GM12878 (cell line): ENCODE data around the gene CUL5. TPM values are rescaled to one million over a fixed set of nuclear protein-coding genes. Genes with fewer than 3 reads are reported as not detected.

Experiments
- ATAC-seq: fragments of 200-7000 bp; cut with Tn5 transposase; 3 replicates; pipeline ENCODE4 v1.9.1; 2020; ENCODE audit warnings: mild to moderate bottlenecking, moderate library complexity
- BruUV-seq: library from RNA; stranded (reverse); fragments of 400-500 nt; replicated peaks from 2 replicates; lab custom pipeline; 2021; lab: Mats Ljungman, UMichigan
- CTCF ChIA-PET: fragments of 300-600 bp; sonication (Branson Sonifier 250); formaldehyde crosslinking; extraction: SDS; loops from one replicate; lab custom pipeline; 2021; ENCODE audit warnings: inconsistent platforms; lab: Yijun Ruan, JAX
- POLR2A ChIA-PET: fragments of 350-600 bp; formaldehyde crosslinking; extraction: SDS; loops from one replicate; lab custom pipeline; 2021; ENCODE audit warnings: inconsistent platforms; lab: Charles Lee
- RAD21 ChIA-PET: fragments of 300-600 bp; sonication (Branson Sonifier 250); formaldehyde crosslinking; loops from one replicate; lab custom pipeline; 2023; ENCODE audit warnings: antibody characterized with exemption; ENCODE audit not compliant: unreplicated experiment; lab: Charles Lee
- SMC1A ChIA-PET: fragments of 300-600 bp; sonication (Branson Sonifier 250); formaldehyde crosslinking; loops from one replicate; lab custom pipeline; 2023; ENCODE audit not compliant: unreplicated experiment, uncharacterized antibody; lab: Charles Lee
- DNase-seq: peaks from one replicate; pipeline ENCODE4 v3.0.0-alpha.2; 2011; ENCODE audit warnings: low read depth, low spot score
- FAIRE-seq: peaks from 3 replicates; lab custom pipeline; 2011; peaks lifted over from hg19 to GRCh38; lab: Jason Lieb, UNC
- H2AFZ ChIP-seq: 2 replicates; pipeline ENCODE4 v1.6.0; 2011; ENCODE audit warnings: low read depth, low read length, control low read depth; ENCODE audit not compliant: control insufficient read depth
- H3K27ac ChIP-seq: 2 replicates; pipeline ENCODE4 v1.5.1; 2011; ENCODE audit warnings: control low read depth; ENCODE audit not compliant: control insufficient read depth, insufficient read depth
- H3K27me3 ChIP-seq, 2 experiments: replicated peaks in 1 of 2; 2 replicates each; pipeline versions ENCODE4 v1.6.0 to v1.6.1; 2011; ENCODE audit warnings: low read length in 1 of 2; ENCODE audit not compliant: control insufficient read depth in 2 of 2, insufficient read depth in 2 of 2
- H3K36me3 ChIP-seq, 2 experiments: 2 replicates each; pipeline ENCODE4 v1.5.1; 2011; ENCODE audit warnings: low read length in 1 of 2; ENCODE audit not compliant: control insufficient read depth in 2 of 2, insufficient read depth in 2 of 2
- H3K4me1 ChIP-seq: 2 replicates; pipeline ENCODE4 v1.6.1; 2011; ENCODE audit warnings: mild to moderate bottlenecking, low read length, moderate library complexity, mixed read lengths; ENCODE audit not compliant: control insufficient read depth, insufficient read depth
- H3K4me2 ChIP-seq: 2 replicates; pipeline ENCODE4 v1.6.0; 2011; ENCODE audit warnings: control low read depth; ENCODE audit not compliant: control insufficient read depth, insufficient read depth
- H3K4me3 ChIP-seq: fragments of 200-600 bp; sonication (generic); 2 replicates; pipeline ENCODE4 v1.5.1; 2016
- H3K79me2 ChIP-seq: 2 replicates; pipeline ENCODE4 v1.6.0; 2011; ENCODE audit warnings: low read length; ENCODE audit not compliant: control insufficient read depth, insufficient read depth
- H3K9ac ChIP-seq: 2 replicates; pipeline ENCODE4 v1.8.0; 2011; ENCODE audit warnings: low read length, control low read depth, mixed read lengths; ENCODE audit not compliant: control insufficient read depth, insufficient read depth
- H3K9me3 ChIP-seq: replicated peaks from 3 replicates; pipeline ENCODE4 v1.5.1; 2011; ENCODE audit warnings: mild to moderate bottlenecking, low read length; ENCODE audit not compliant: control insufficient read depth, insufficient read depth
- H4K20me1 ChIP-seq: 2 replicates; pipeline ENCODE4 v1.6.0; 2011; ENCODE audit not compliant: control insufficient read depth, insufficient read depth
- PAX5 ChIP-seq: IDR thresholded peaks from 2 replicates; pipeline ENCODE4 v1.6.1; 2011; ENCODE audit warnings: low read depth, low read length, borderline replicate concordance
- TCF3 ChIP-seq: IDR thresholded peaks from 2 replicates; pipeline ENCODE4 v1.6.1; 2012; ENCODE audit warnings: low read depth, mild to moderate bottlenecking, low read length, borderline replicate concordance; ENCODE audit not compliant: insufficient read depth
- WGBS: methylation state at CpG from one replicate; pipeline ENCODE4 v1.1.6; 2016; ENCODE audit warnings: low lambda C conversion rate; ENCODE audit not compliant: insufficient replicate concordance, insufficient coverage; ENCODE audit errors: missing lambda C conversion rate; 5-methylcytosine and 5-hydroxymethylcytosine counted together
- in situ Hi-C: fragments of 300-500 bp; cut with MboI; formaldehyde crosslinking; loops from 9 replicates; pipeline ENCODE4 v1.14.3; 2018; ENCODE audit warnings: mixed read lengths
- intact Hi-C: fragments of 100-400 bp; cut with micrococcal nuclease; formaldehyde crosslinking; loops from one replicate; pipeline ENCODE4 v1.14.2; 2022; ENCODE audit not compliant: unreplicated experiment
- polyA plus RNA-seq, 11 experiments: library from polyadenylated mRNA; depleted of rRNA in 4 of 11; unstranded in 6 of 11; stranded (reverse) in 5 of 11; fragments of >200 nt; fragmentation: Nextera tagmentation in 4 of 11; fragmentation: Illumina TruSeq in 1 of 11; extraction: Ambion mirVana in 4 of 11; extraction: Trizol in 1 of 11; gene quantifications; 1 replicate in 1 of 11; 2 replicates in 10 of 11; pipeline versions ENCODE4 v1.2.1 to v1.2.3, GENCODE V29; 2011 to 2016; ENCODE audit warnings: inconsistent platforms in 2 of 11, missing spikeins in 2 of 11, low read depth in 1 of 11
- total RNA-seq, 4 experiments: library from RNA; depleted of rRNA in 3 of 4; stranded (reverse); fragments of >200 nt in 3 of 4; fragmentation: Illumina TruSeq in 1 of 4; extraction: Trizol in 1 of 4; gene quantifications; 2 replicates each; pipeline versions ENCODE4 v1.2.1 to v1.2.3, GENCODE V29; 2013 to 2021
- TF ChIP-seq, protein P1 (sequence below): fragments of 450-650 bp; IDR thresholded peaks from 2 replicates; pipeline ENCODE4 v1.6.1; 2018; ENCODE audit warnings: borderline replicate concordance, mild to moderate bottlenecking; ENCODE audit not compliant: partially characterized antibody

Gene CUL5
- total and polyA plus RNA-seq, 10 of the 15 experiments (the other 5 are each of a cell fraction or from before 2014, with no cell fraction given): 9.1 to 37.6 (median 18.3) TPM

DNA sequence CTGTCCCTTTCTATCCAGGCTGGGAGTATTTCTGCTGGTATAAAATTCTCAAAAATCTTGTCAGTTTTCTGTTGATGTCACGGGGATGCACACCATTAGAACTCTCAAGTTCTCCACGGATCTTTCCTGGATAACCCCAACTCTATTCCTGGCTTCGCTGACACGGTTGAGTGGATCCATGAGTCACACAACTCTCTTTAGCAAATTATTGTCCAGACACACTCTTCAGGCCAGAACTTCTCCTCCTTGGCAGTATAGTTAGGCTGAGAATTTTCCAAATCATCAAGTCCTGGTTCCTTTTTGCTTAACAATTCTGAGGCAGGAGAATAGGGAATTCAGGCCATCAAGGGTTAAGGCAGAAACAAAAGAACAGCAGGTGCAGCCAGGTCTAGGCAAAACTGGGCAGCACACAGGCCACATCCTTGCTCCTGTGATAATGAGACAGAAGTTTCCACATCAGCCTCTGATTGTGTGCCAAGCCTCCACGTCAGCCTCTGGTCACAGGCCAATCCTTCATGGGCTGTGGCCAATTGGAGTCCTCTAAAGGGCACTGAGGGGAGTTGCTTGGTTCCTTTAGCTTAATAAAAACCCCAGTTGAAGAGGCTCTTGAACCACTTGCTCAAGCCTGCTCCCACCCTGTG, 106.9 kb downstream of the CUL5 start:
- Histone ChIP-seq H3K9me3 (no peaks in the 10 kb centered on the region), H3K36me3 (no peaks in the 10 kb centered on the region; a peak in 1 of 4 replicates), H4K20me1 (no peaks in the 10 kb centered on the region), H3K27ac (no peak overlapping the region), H3K79me2 (no peaks in the 10 kb centered on the region), H3K4me1 (no peaks in the 10 kb centered on the region), H3K4me2 (no peak overlapping the region), H3K4me3 (no peak overlapping the region), H3K27me3 (no peaks in the 10 kb centered on the region), H3K9ac (no peak overlapping the region), H2AFZ (no peak overlapping the region)
- peak; percentile 15; the same call in 1 of the 3 replicates for ATAC-seq
- intact Hi-C loops: no loop called here
- ChIA-PET CTCF (no interaction called here), SMC1A (no interaction called here), POLR2A (no interaction called here), RAD21 (no interaction called here)
- no peak for FAIRE-seq
- TF ChIP-seq TCF3: no peak
- TF ChIP-seq PAX5: 0 out of 2 replicates have a peak, but pooled peaks have one; percentile 5
- TF ChIP-seq, protein P1, sequence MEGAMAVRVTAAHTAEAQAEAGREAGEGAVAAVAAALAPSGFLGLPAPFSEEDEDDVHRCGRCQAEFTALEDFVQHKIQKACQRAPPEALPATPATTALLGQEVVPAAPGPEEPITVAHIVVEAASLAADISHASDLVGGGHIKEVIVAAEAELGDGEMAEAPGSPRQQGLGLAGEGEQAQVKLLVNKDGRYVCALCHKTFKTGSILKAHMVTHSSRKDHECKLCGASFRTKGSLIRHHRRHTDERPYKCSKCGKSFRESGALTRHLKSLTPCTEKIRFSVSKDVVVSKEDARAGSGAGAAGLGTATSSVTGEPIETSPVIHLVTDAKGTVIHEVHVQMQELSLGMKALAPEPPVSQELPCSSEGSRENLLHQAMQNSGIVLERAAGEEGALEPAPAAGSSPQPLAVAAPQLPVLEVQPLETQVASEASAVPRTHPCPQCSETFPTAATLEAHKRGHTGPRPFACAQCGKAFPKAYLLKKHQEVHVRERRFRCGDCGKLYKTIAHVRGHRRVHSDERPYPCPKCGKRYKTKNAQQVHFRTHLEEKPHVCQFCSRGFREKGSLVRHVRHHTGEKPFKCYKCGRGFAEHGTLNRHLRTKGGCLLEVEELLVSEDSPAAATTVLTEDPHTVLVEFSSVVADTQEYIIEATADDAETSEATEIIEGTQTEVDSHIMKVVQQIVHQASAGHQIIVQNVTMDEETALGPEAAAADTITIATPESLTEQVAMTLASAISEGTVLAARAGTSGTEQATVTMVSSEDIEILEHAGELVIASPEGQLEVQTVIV: no peak
- no peak for DNase-seq
- whole genome bisulfite sequencing: 40% methylated on average over 5 of the region's 5 CpGs
- no TSS peak for BruUV-seq
- in situ Hi-C loops: no loop called here
